A673 (cell line): ENCODE data around the gene TP53I3. TPM values are rescaled to one million over a fixed set of nuclear protein-coding genes. Genes with fewer than 3 reads are reported as not detected.

Experiments used
- BruUV-seq: library from RNA; stranded (reverse); fragments of 400-500 nt; replicated peaks from 2 replicates; lab custom pipeline; 2021; lab: Mats Ljungman, UMichigan
- CTCF ChIA-PET: fragments of 300-600 bp; sonication (Branson Sonifier 250); formaldehyde crosslinking; loops from one replicate; lab custom pipeline; 2022; ENCODE audit warnings: antibody characterized with exemption; lab: Charles Lee
- POLR2A ChIA-PET: fragments of 300-600 bp; sonication (Branson Sonifier 250); formaldehyde crosslinking; loops from one replicate; lab custom pipeline; 2022; ENCODE audit warnings: antibody characterized with exemption; ENCODE audit not compliant: low non-redundant PET; lab: Charles Lee
- DNase-seq: peaks from one replicate; pipeline ENCODE4 v3.0.0-alpha.2; 2015; ENCODE audit warnings: low spot score
- H3K27ac ChIP-seq: fragments of 200-600 bp; sonication (generic); 2 replicates; pipeline ENCODE4 v1.5.1; 2016; ENCODE audit warnings: mixed run types, low read depth, mild to moderate bottlenecking, mixed read lengths, antibody characterized with exemption, low read length; ENCODE audit not compliant: poor library complexity, severe bottlenecking
- H3K27me3 ChIP-seq: fragments of 200-600 bp; sonication (generic); replicated peaks from 2 replicates; pipeline ENCODE4 v1.6.1; 2017; ENCODE audit warnings: mixed run types, low read depth, mild to moderate bottlenecking, mixed read lengths, antibody characterized with exemption, low read length; ENCODE audit not compliant: insufficient read depth, poor library complexity
- H3K36me3 ChIP-seq: fragments of 200-600 bp; sonication (generic); 2 replicates; pipeline ENCODE4 v1.6.1; 2016; ENCODE audit warnings: mixed run types, mild to moderate bottlenecking, mixed read lengths, antibody characterized with exemption, low read length; ENCODE audit not compliant: insufficient read depth, poor library complexity, severe bottlenecking
- H3K4me1 ChIP-seq: fragments of 200-600 bp; sonication (generic); 2 replicates; pipeline ENCODE4 v1.6.1; 2017; ENCODE audit warnings: mixed run types, mild to moderate bottlenecking, mixed read lengths, antibody characterized with exemption, low read length; ENCODE audit not compliant: insufficient read depth, poor library complexity, severe bottlenecking
- H3K4me3 ChIP-seq: fragments of 200-600 bp; sonication (generic); 2 replicates; pipeline ENCODE4 v1.5.1; 2016; ENCODE audit warnings: low read depth, mixed run types, mild to moderate bottlenecking, mixed read lengths, low read length; ENCODE audit not compliant: poor library complexity, severe bottlenecking
- H3K9me3 ChIP-seq: fragments of 200-600 bp; sonication (generic); 2 replicates; pipeline ENCODE4 v1.6.1; 2016; ENCODE audit warnings: mixed run types, low read depth, mild to moderate bottlenecking, mixed read lengths, antibody characterized with exemption, low read length; ENCODE audit not compliant: poor library complexity, severe bottlenecking
- EZH2 ChIP-seq: fragments of 200-600 bp; sonication (generic); IDR thresholded peaks from 2 replicates; pipeline ENCODE4 v1.6.1; 2017; ENCODE audit warnings: borderline replicate concordance, low read depth, mild to moderate bottlenecking, mixed read lengths, antibody characterized with exemption, low read length; ENCODE audit not compliant: poor library complexity, severe bottlenecking
- intact Hi-C: fragments of 100-400 bp; cut with micrococcal nuclease; formaldehyde crosslinking; loops from one replicate; pipeline ENCODE4 v1.10.0; 2022; ENCODE audit not compliant: unreplicated experiment
- total RNA-seq: library from RNA; stranded (reverse); gene quantifications from 2 replicates; pipeline ENCODE4 v1.2.3, GENCODE V29; 2021
- TF ChIP-seq, protein P1 (sequence below): fragments of 300-800, 200-600 bp; sonication (generic); conservative IDR thresholded peaks from 2 replicates; pipeline ENCODE4 v1.5.1; 2017; ENCODE audit warnings: low read depth, mild to moderate bottlenecking, antibody characterized with exemption, low read length, moderate library complexity, mixed read lengths

Gene TP53I3
- total RNA-seq, 1 experiment from 2014 or later, result 2.8 TPM

DNA sequence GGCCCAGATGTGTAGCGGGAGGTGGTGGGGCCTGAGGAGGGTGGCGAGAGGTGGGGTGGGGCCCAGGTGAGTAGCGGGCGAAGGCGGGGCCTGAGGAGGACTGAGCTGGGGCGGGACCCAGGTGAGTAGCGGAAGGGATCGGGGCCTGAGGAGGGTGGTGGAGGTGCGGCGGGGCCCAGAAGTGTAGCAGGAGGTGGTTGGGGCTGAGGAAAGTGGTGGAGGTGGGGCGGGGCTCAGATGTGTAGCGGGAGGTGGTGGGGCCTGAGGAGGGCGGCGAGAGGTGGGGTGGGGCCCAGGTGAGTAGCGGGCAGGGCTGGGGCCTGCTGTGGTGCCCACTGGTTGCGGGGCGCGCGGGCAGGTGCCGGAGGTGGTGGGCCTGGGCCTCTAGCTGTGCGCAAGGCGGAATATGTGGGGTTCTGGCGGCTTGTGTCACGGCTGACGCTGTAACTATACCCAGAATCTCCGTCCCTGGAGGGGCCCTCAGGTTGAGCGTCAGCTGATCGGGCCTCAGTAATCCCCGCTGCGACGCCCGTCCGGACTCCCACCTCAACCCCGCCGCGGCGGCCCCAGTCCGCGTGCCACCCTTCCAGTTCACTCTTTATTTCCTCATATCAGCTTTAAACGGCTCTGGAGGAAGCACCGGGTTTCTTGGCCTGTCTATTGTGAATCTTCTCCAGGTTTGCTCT, 7.6 kb downstream of the TP53I3 start:
- no TSS peak for BruUV-seq
- TF ChIP-seq, protein P1, sequence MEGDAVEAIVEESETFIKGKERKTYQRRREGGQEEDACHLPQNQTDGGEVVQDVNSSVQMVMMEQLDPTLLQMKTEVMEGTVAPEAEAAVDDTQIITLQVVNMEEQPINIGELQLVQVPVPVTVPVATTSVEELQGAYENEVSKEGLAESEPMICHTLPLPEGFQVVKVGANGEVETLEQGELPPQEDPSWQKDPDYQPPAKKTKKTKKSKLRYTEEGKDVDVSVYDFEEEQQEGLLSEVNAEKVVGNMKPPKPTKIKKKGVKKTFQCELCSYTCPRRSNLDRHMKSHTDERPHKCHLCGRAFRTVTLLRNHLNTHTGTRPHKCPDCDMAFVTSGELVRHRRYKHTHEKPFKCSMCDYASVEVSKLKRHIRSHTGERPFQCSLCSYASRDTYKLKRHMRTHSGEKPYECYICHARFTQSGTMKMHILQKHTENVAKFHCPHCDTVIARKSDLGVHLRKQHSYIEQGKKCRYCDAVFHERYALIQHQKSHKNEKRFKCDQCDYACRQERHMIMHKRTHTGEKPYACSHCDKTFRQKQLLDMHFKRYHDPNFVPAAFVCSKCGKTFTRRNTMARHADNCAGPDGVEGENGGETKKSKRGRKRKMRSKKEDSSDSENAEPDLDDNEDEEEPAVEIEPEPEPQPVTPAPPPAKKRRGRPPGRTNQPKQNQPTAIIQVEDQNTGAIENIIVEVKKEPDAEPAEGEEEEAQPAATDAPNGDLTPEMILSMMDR, result no peak
- TF ChIP-seq EZH2, result no peak
- no peaks in the 10 kb centered on the region for H3K27me3 ChIP-seq
- H3K4me3 ChIP-seq, result peak overlapping the region; percentile 82
- H3K9me3 ChIP-seq, result no peaks in the 10 kb centered on the region
- ChIA-PET CTCF (interaction anchor here (1.4 kb wide), 1 partner anchor 8 kb away, joined by 4 read pairs; the partner anchor contains the start of gene TP53I3), POLR2A (interaction anchor here (0.7 kb wide), 1 partner anchor 150 kb away, joined by 3 read pairs; the partner anchor contains the start of gene ATAD2B)
- intact Hi-C loops, result loop anchor here (5.0 kb wide), 1 partner anchor 255 kb away; no protein-coding TSS in a partner anchor
- H3K4me1 ChIP-seq, result peaks cover 7% of the 10 kb centered on the region
- peaks cover 21% of the 10 kb centered on the region for H3K36me3 ChIP-seq
- peak overlapping the region; percentile 67 for H3K27ac ChIP-seq
- no peak for DNase-seq

DNA sequence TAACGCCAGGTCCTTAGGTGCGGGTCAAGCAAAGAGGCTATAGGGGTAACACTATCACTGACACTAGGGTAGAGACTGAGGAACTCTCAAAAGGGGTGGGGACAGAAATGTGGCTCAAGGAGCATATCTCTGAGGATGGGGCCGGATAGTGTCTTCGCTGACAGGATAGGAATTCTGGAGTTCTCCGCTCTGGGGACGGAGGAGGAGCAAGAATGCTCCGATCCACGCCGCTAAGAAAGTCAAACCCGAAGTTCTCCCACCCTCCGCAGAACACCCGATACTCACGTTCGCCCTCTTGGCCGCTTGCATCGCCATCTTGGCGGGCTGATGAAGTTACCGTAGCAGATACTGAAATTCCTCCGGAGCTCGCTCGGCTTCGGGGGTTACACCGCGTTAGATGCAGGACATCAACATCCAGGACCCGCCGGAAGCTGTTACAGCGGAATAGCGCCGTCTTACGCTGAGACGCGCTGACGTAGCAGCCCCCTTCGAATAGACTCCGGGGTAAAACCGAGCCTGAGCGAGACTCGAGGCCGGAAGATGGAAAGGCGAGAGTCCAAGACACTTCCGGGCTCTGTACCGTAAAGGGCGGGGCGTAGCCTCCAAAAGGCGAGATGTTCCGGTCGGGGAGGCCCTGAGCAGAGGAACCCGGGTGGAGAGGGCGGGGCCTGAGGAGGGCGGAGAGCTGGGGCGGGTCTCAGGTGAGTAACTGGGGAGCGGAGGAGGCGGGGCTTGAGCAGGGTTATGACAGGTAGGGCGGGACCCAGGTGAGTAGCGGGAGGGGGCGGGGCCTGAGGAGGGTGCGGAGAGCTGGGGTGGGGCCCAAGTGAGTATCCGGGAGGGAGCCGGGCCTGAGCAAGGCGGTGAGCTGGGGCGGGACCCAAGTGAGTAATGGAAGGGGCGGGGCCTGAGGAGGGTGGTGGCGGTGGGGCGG, 8.5 kb downstream of the TP53I3 start, which contains the start of gene SF3B6:
TSS of gene SF3B6 (minus strand) at position 412 of the 934 bp plus-strand sequence. CDS start at position 315, 97 bp downstream.
- intact Hi-C loops, result loop anchor here (5.0 kb wide), 1 partner anchor 254 kb away; no protein-coding TSS in a partner anchor

DNA sequence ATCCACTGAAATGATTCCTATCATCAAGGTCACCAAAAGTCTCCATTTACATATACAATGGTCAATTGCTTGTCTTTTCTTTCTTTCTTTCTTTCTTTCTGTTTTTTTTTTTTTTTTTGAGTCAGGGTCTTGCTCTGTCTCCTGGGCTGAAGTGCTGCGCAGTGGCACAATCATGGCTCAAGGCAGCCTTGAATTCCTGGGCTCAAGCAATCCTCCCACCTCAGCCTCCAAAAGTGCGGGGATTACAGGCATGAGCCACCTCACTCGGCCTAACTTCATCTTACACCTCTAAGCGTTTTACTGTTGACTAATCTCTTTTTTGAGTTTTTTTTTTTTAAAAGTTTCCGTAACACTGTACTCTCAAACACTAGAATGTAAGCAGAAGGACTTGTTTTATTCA, 9.4 kb downstream of the TP53I3 start:
- TF ChIP-seq EZH2, result no peak
- TF ChIP-seq, protein P1, result no peak
- Histone ChIP-seq H3K27me3 (no peaks in the 10 kb centered on the region), H3K27ac (peak overlapping the region; percentile 67), H3K4me1 (peaks cover 7% of the 10 kb centered on the region), H3K9me3 (no peaks in the 10 kb centered on the region), H3K36me3 (peaks cover 21% of the 10 kb centered on the region), H3K4me3 (peak overlapping the region; percentile 82)
- no peak for DNase-seq
- intact Hi-C loops, result loop anchor here (5.0 kb wide), 1 partner anchor 253 kb away; no protein-coding TSS in a partner anchor
- ChIA-PET POLR2A (no interaction called here), CTCF (no interaction called here)
- BruUV-seq, result no TSS peak

More for the DNA sequence above, 8.5 kb downstream of the TP53I3 start, which contains the start of gene SF3B6:
- ChIA-PET POLR2A (interaction anchor here (0.7 kb wide), 1 partner anchor 149 kb away, joined by 3 read pairs; the partner anchor contains the start of gene ATAD2B), CTCF (interaction anchor here (0.6 to 1.4 kb wide), 3 partner anchors 8 to 965 kb away, joined by 3 to 4 read pairs (median 4); partner anchors contain the start of genes ATAD2B and TP53I3)
- H3K27me3 ChIP-seq, result no peaks in the 10 kb centered on the region
- TF ChIP-seq EZH2, result no peak
- peaks cover 7% of the 10 kb centered on the region for H3K4me1 ChIP-seq
- peak within 1 kb of the TSS; percentile 67 for H3K27ac ChIP-seq
- peak within 1 kb of the TSS; percentile 82 for H3K4me3 ChIP-seq
- H3K9me3 ChIP-seq, result no peaks in the 10 kb centered on the region
- peaks cover 21% of the 10 kb centered on the region for H3K36me3 ChIP-seq
- TSS peak; percentile 67 for BruUV-seq
- peak; percentile 100 for DNase-seq
